Activated CD8-positive, alpha-beta memory T cell treated with anti-CD3 and anti-CD28 coated beads for 48 hours (primary cell): ENCODE data around the gene FAM181A.

Source experiments
- DNase-seq, 3 experiments: peaks; one replicate each; pipeline ENCODE4 v3.0.0-alpha.2; 2020; ENCODE audit warnings: low read depth in 2 of 3, low spot score in 2 of 3

FAM181A gene

GRCh38 chr14:93928184-93929047 lies 1.3 kb downstream of the FAM181A start:
- DNase-seq, result no peak

GRCh38 chr14:93929048-93929535 lies 1.9 kb downstream of the FAM181A start:
- DNase-seq, result no peak

GRCh38 chr14:93929657-93930056 lies 2.5 kb downstream of the FAM181A start:
- DNase-seq, result no peak

- DNase-seq, result no peak
These were observed 3.3 kb downstream of the FAM181A start for GRCh38 chr14:93930296-93930988.

GRCh38 chr14:93930989-93931307 lies 3.8 kb downstream of the FAM181A start:
- DNase-seq, result no peak

- DNase-seq, result no peak
These were observed 5.5 kb downstream of the FAM181A start for GRCh38 chr14:93932642-93933041.

- no peak for DNase-seq
These were observed 8.1 kb downstream of the FAM181A start for GRCh38 chr14:93935213-93935612.

- DNase-seq, result no peak
These were observed 9.1 kb downstream of the FAM181A start for GRCh38 chr14:93936245-93936644.

GRCh38 chr14:93936926-93937325 lies 9.8 kb downstream of the FAM181A start:
- DNase-seq, result no peak

- no peak for DNase-seq
These were observed 10.4 kb downstream of the FAM181A start for GRCh38 chr14:93937519-93937918.

GRCh38 chr14:93938751-93939303 lies 11.7 kb downstream of the FAM181A start:
- no peak for DNase-seq

GRCh38 chr14:93939304-93940229 lies 12.4 kb downstream of the FAM181A start:
- peak; percentile 82 to 97 (median 95) for DNase-seq

- no peak for DNase-seq
These were observed 13.3 kb downstream of the FAM181A start for GRCh38 chr14:93940437-93940836.

- no peak for DNase-seq
These were observed 14.3 kb downstream of the FAM181A start for GRCh38 chr14:93941293-93941910.

- no peak for DNase-seq
These were observed 15.9 kb downstream of the FAM181A start for GRCh38 chr14:93943052-93943451.

GRCh38 chr14:93943930-93944329 lies 16.8 kb downstream of the FAM181A start:
- no peak for DNase-seq

GRCh38 chr14:93944348-93945069 lies 17.4 kb downstream of the FAM181A start:
- DNase-seq, result no peak

- no peak for DNase-seq
These were observed 17.9 kb downstream of the FAM181A start for GRCh38 chr14:93945070-93945399.

GRCh38 chr14:93946104-93946503 lies 19.0 kb downstream of the FAM181A start:
- DNase-seq, result no peak

- no peak for DNase-seq
These were observed 19.5 kb downstream of the FAM181A start for GRCh38 chr14:93946541-93947090.
